Heart right ventricle (tissue), 16 donors: Measurements from ENCODE around the gene CDH23. TPM values are rescaled to one million over a fixed set of nuclear protein-coding genes. Genes with fewer than 3 reads are reported as not detected.

Experiments
- ATAC-seq, 8 donors: fragments of 200-7000 bp; cut with Tn5 transposase; one replicate each; pipeline ENCODE4 v1.9.1; 2020; ENCODE audit warnings: mild to moderate bottlenecking in 8 of 8, moderate library complexity in 8 of 8, moderate number of reproducible peaks in 1 of 8
- DNase-seq, 2 donors: peaks; one replicate each; pipeline ENCODE4 v3.0.0-alpha.2; 2020
- H3K27ac ChIP-seq, 10 donors: fragments of 200-600 bp; sonication (generic) in 2 of 10; one replicate each; pipeline versions ENCODE4 v1.5.0 to v1.8.0; 2020 to 2022; ENCODE audit warnings: mild to moderate bottlenecking in 3 of 10
- H3K27me3 ChIP-seq, 7 donors: fragments of 200-600 bp; one replicate each; pipeline ENCODE4 v1.8.0; 2021 to 2022; ENCODE audit warnings: mild to moderate bottlenecking in 2 of 7
- H3K36me3 ChIP-seq, 9 donors: fragments of 200-600 bp; sonication (generic) in 1 of 9; one replicate each; pipeline versions ENCODE4 v1.5.0 to v1.8.0; 2020 to 2022; ENCODE audit warnings: mild to moderate bottlenecking in 2 of 9
- H3K4me1 ChIP-seq, 9 donors: fragments of 200-600 bp; sonication (generic) in 1 of 9; one replicate each; pipeline versions ENCODE4 v1.5.0 to v1.8.0; 2020 to 2022; ENCODE audit warnings: mild to moderate bottlenecking in 4 of 9
- H3K4me3 ChIP-seq, 10 donors: fragments of 200-600 bp; sonication (generic) in 2 of 10; one replicate each; pipeline versions ENCODE4 v1.5.0 to v1.8.0; 2020 to 2022; ENCODE audit warnings: mild to moderate bottlenecking in 7 of 10, moderate library complexity in 2 of 10
- H3K9me3 ChIP-seq, 11 donors: fragments of 200-600 bp in 10 of 11; sonication (generic) in 2 of 11; one replicate each; pipeline versions ENCODE4 v1.5.0 to v1.8.0; 2013 to 2022; ENCODE audit warnings: mild to moderate bottlenecking in 2 of 11, control low read depth in 1 of 11, moderate library complexity in 1 of 11
- CTCF ChIP-seq, 9 donors: fragments of 200-600 bp; sonication (generic) in 2 of 9; IDR thresholded peaks; one replicate each; pipeline versions ENCODE4 v1.5.0 to v1.8.0; 2021 to 2022; ENCODE audit warnings: antibody characterized with exemption in 9 of 9, mild to moderate bottlenecking in 5 of 9, moderate library complexity in 1 of 9
- WGBS, 2 donors: extraction: QIAGEN DNeasy Blood & Tissue Kit; methylation state at CpG; one replicate each; pipeline ENCODE4 v1.1.7; 2013; ENCODE audit warnings: inconsistent platforms in 1 of 2; 5-methylcytosine and 5-hydroxymethylcytosine counted together
- intact Hi-C, 10 donors: fragments of 100-400 bp; cut with DNase I; formaldehyde crosslinking; loops; one replicate each; pipeline versions ENCODE4 v1.11.1 to v1.14.2; 2022
- polyA plus RNA-seq, 2 donors: library from polyadenylated mRNA; stranded (reverse); fragments of 200-250 nt; gene quantifications; one replicate each; pipeline ENCODE4 v1.2.3, GENCODE V29; 2013
- total RNA-seq, 10 donors: library from RNA; stranded (reverse); fragmentation: NEBNext Ultra II Directional in 3 of 10; extraction: Animal tissue kit (Norgen Biotek cat#: 25700) in 3 of 10; gene quantifications; one replicate each; pipeline versions ENCODE4 v1.2.1 to v1.2.4, GENCODE V29; 2021 to 2023
- donor health status: Arrhythmogenic right ventricular cardiomyopathy.
- donor health status: ischemic (EF 13 %, LVEDD 7.1; RV severe dilation, severe dysfunction).
- donor health status: healthy with polysubstance abuse.
- donor health status: DM: no; HTN: yes; CAD: no.
- donor health status: DM: no; HTN: no; CAD: no.
- donor health status: ischemic (EF 25% LVEDD 6.9; RV normal size, moderate dysfunction).
- donor health status: ischemic (EF 25% LVEDD 5.7; RV mildly dilated, moderate dysfunction).
- donor health status: healthy.
- donor health status: DM: yes; HTN: yes; CAD: no.
- donor health status: Ischemic cardiomyopathy.
- donor health status: ischemic (EF 35%, LVEDD 5.7; RV mildly dilated, moderate dysfunction).
- donor health status: nonischemic (EF 11% LVEDD 7.7; RV severe dilation, severe dysfunction).
- donor health status: DM: yes; HTN: yes; CAD: no.
- donor health status: PGD.
- donor health status: ischemic (EF 29% LVEDD 5.4; RV normal size, mild dysfunction).
- donor health status: nonischemic (EF 23%, LVEDD 6.1; RV moderate dilation, normal function).

Gene CDH23
- total and polyA plus RNA-seq, 12 donors = 1.1 to 7.7 (median 4.6) TPM

GRCh38 chr10:71509444-71509843, 112.7 kb downstream of the CDH23 start:
- Histone ChIP-seq H3K36me3 (no peaks in the 10 kb centered on the region), H3K27me3 (no peaks in the 10 kb centered on the region), H3K9me3 (no peaks in the 10 kb centered on the region), H3K4me1 (peaks cover 0 to 13% (median 0%) of the 10 kb centered on the region in 9 donors), H3K4me3 (no peak overlapping the region), H3K27ac (no peak overlapping the region)
- WGBS, 2 donors = 49 to 100% methylated on average over 2 of the region's 2 CpGs
- no peak for ATAC-seq
- DNase-seq = no peak
- intact Hi-C loops = no loop called here
- TF ChIP-seq CTCF (IDR thresholded peaks at IDR 0.05) = no peak

- 93 to 94% methylated on average over 4 of the region's 4 CpGs for WGBS, 2 donors
- H3K36me3 ChIP-seq = no peaks in the 10 kb centered on the region
- H3K27ac ChIP-seq = no peak overlapping the region
- intact Hi-C loops = no loop called here
- no peak for TF ChIP-seq CTCF (IDR thresholded peaks at IDR 0.05)
- no peaks in the 10 kb centered on the region for H3K27me3 ChIP-seq
- ATAC-seq = no peak
- H3K4me1 ChIP-seq = peaks cover 0 to 8% (median 0%) of the 10 kb centered on the region in 9 donors
- H3K4me3 ChIP-seq = no peak overlapping the region
- H3K9me3 ChIP-seq = no peaks in the 10 kb centered on the region
- no peak for DNase-seq
These were observed 114.5 kb downstream of the CDH23 start for GRCh38 chr10:71511206-71511605.

GRCh38 chr10:71512312-71512711, 115.6 kb downstream of the CDH23 start:
- 89 to 92% methylated on average over 10 of the region's 10 CpGs for whole genome bisulfite sequencing, 2 donors
- Histone ChIP-seq H3K36me3 (no peaks in the 10 kb centered on the region), H3K4me1 (peaks cover 0 to 8% (median 0%) of the 10 kb centered on the region in 9 donors), H3K9me3 (no peaks in the 10 kb centered on the region), H3K4me3 (no peak overlapping the region), H3K27ac (no peak overlapping the region), H3K27me3 (no peaks in the 10 kb centered on the region)
- ATAC-seq = no peak
- TF ChIP-seq CTCF (IDR thresholded peaks at IDR 0.05) = no peak
- DNase-seq = no peak
- intact Hi-C loops = no loop called here

- Histone ChIP-seq H3K4me1 (peaks cover 0 to 8% (median 0%) of the 10 kb centered on the region in 9 donors), H3K4me3 (no peak overlapping the region), H3K36me3 (no peaks in the 10 kb centered on the region), H3K27ac (no peak overlapping the region), H3K9me3 (no peaks in the 10 kb centered on the region), H3K27me3 (no peaks in the 10 kb centered on the region)
- intact Hi-C loops = no loop called here
- DNase-seq (no peak), ATAC-seq (peak in 1 of 8 donors; percentile 47)
- WGBS, 2 donors = 55 to 63% methylated on average over 5 of the region's 5 CpGs
- no peak for TF ChIP-seq CTCF (IDR thresholded peaks at IDR 0.05)
These were observed 116.2 kb downstream of the CDH23 start for GRCh38 chr10:71512761-71513539.
